Nephron progenitor cell (in vitro differentiated cells): ENCODE results near the gene PFKL.

Source experiments
- DNase-seq: peaks from one replicate; pipeline ENCODE4 v3.0.0; 2021
- H3K27ac Mint-ChIP-seq: 2 replicates; pipeline ENCODE4 v1.8.0; 2021; ENCODE audit warnings: mild to moderate bottlenecking, moderate library complexity, mixed read lengths
- H3K27me3 Mint-ChIP-seq: 2 replicates; pipeline ENCODE4 v1.8.0; 2021; ENCODE audit warnings: mild to moderate bottlenecking, low read depth, mixed read lengths; ENCODE audit not compliant: poor library complexity
- H3K36me3 Mint-ChIP-seq: 2 replicates; pipeline ENCODE4 v1.8.0; 2021; ENCODE audit warnings: low read depth, mixed read lengths
- H3K4me1 Mint-ChIP-seq: 2 replicates; pipeline ENCODE4 v1.8.0; 2021; ENCODE audit warnings: mixed read lengths
- H3K4me3 Mint-ChIP-seq: 2 replicates; pipeline ENCODE4 v1.8.0; 2021; ENCODE audit warnings: mild to moderate bottlenecking, moderate library complexity, mixed read lengths
- H3K9me3 Mint-ChIP-seq: 2 replicates; pipeline ENCODE4 v1.8.0; 2021; ENCODE audit warnings: mild to moderate bottlenecking, moderate library complexity, mixed read lengths
- CTCF ChIP-seq: fragments of 200-600 bp; sonication (generic); IDR thresholded peaks from 2 replicates; pipeline ENCODE4 v1.5.0; 2021; ENCODE audit warnings: antibody characterized with exemption

The PFKL gene

GRCh38 chr21:44299458-44300261 lies at the start of gene PFKL:
PFKL (plus strand) TSS chr21:44300053; CDS start chr21:44300106, 53 bp downstream.
- H3K4me3 Mint-ChIP-seq, result peak within 1 kb of the TSS; percentile 87
- no peak for TF ChIP-seq CTCF
- H3K27ac Mint-ChIP-seq, result no peak within 1 kb of the TSS
- no peaks in the 10 kb centered on the region for H3K36me3 Mint-ChIP-seq
- peak; percentile 80 for DNase-seq
- peaks cover 16% of the 10 kb centered on the region for H3K27me3 Mint-ChIP-seq
- H3K9me3 Mint-ChIP-seq, result no peaks in the 10 kb centered on the region
- H3K4me1 Mint-ChIP-seq, result peaks cover 47% of the 10 kb centered on the region

GRCh38 chr21:44253832-44254710 lies 45.8 kb upstream of the PFKL start:
- no peak for DNase-seq

GRCh38 chr21:44255511-44255981 lies 44.3 kb upstream of the PFKL start:
- Mint-ChIP-seq H3K4me1 (no peaks in the 10 kb centered on the region), H3K27me3 (peaks cover 12% of the 10 kb centered on the region), H3K36me3 (no peaks in the 10 kb centered on the region), H3K4me3 (no peak overlapping the region), H3K27ac (no peak overlapping the region), H3K9me3 (no peaks in the 10 kb centered on the region)
- no peak for TF ChIP-seq CTCF
- DNase-seq, result no peak

More at GRCh38 chr21:44253832-44254710, 45.8 kb upstream of the PFKL start:
- no peak for TF ChIP-seq CTCF
- no peaks in the 10 kb centered on the region for H3K4me1 Mint-ChIP-seq
- no peak overlapping the region for H3K27ac Mint-ChIP-seq
- H3K36me3 Mint-ChIP-seq, result no peaks in the 10 kb centered on the region
- H3K9me3 Mint-ChIP-seq, result no peaks in the 10 kb centered on the region
- no peak overlapping the region for H3K4me3 Mint-ChIP-seq
- peaks cover 5% of the 10 kb centered on the region for H3K27me3 Mint-ChIP-seq

- peaks cover 14% of the 10 kb centered on the region for H3K27me3 Mint-ChIP-seq
- H3K4me1 Mint-ChIP-seq, result peaks cover 2% of the 10 kb centered on the region
- DNase-seq, result no peak
- no peaks in the 10 kb centered on the region for H3K36me3 Mint-ChIP-seq
- no peak for TF ChIP-seq CTCF
- no peak overlapping the region for H3K4me3 Mint-ChIP-seq
- no peak overlapping the region for H3K27ac Mint-ChIP-seq
- H3K9me3 Mint-ChIP-seq, result no peaks in the 10 kb centered on the region
Measured at GRCh38 chr21:44258056-44258725, 41.7 kb upstream of the PFKL start.

GRCh38 chr21:44259082-44259705 lies 40.7 kb upstream of the PFKL start:
- no peak overlapping the region for H3K4me3 Mint-ChIP-seq
- H3K27ac Mint-ChIP-seq, result no peak overlapping the region
- H3K36me3 Mint-ChIP-seq, result no peaks in the 10 kb centered on the region
- no peak for DNase-seq
- peaks cover 14% of the 10 kb centered on the region for H3K27me3 Mint-ChIP-seq
- no peak for TF ChIP-seq CTCF
- peaks cover 9% of the 10 kb centered on the region for H3K4me1 Mint-ChIP-seq
- no peaks in the 10 kb centered on the region for H3K9me3 Mint-ChIP-seq
